ENCODE data around the gene MMP25.
"Not testable (repeated sequence)": the region's sequence is repeated elsewhere in the genome, so short reads cannot be mapped to it uniquely, and the experiment has no call there.

Gene MMP25

DNA sequence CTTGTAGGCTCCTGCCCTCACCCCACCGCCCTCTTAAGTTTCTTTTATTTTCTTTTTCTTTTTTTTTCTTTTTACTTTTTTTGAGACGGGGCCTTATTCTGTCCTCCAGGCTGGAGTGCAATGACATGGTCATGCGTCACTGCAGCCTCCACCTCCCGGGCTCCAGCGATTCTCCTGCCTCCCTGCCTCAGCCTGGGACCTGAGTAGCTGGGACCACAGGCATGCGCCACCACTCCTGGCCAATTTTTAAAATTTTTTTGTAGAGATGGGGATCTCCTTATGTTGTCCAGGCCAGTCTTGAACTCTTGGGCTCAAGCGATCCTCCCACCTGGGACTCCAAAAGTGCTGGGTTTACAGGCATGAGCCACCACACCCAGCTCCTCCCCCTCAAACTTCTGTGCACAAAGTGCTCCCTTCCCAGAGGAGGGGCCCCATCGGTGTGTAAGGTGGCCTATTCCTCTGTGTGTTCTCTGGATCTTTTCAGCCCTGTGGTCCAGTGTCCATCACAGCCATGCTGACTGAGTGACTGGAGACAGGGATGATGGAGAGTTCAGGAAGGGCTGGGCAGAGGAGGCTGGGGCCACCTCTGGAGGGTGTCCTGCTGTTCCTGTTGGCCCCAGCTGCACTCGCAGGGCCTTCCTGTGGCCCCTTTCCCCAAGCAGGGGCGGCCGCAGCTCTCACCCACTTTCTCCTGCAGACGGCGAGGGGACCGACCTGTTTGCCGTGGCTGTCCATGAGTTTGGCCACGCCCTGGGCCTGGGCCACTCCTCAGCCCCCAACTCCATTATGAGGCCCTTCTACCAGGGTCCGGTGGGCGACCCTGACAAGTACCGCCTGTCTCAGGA is 10.2 kb downstream of the MMP25 start:
- no peak for DNase-seq

- no peak for DNase-seq
Measured at GRCh38 chr16:3057181-3058138, 11.1 kb downstream of the MMP25 start.

DNA sequence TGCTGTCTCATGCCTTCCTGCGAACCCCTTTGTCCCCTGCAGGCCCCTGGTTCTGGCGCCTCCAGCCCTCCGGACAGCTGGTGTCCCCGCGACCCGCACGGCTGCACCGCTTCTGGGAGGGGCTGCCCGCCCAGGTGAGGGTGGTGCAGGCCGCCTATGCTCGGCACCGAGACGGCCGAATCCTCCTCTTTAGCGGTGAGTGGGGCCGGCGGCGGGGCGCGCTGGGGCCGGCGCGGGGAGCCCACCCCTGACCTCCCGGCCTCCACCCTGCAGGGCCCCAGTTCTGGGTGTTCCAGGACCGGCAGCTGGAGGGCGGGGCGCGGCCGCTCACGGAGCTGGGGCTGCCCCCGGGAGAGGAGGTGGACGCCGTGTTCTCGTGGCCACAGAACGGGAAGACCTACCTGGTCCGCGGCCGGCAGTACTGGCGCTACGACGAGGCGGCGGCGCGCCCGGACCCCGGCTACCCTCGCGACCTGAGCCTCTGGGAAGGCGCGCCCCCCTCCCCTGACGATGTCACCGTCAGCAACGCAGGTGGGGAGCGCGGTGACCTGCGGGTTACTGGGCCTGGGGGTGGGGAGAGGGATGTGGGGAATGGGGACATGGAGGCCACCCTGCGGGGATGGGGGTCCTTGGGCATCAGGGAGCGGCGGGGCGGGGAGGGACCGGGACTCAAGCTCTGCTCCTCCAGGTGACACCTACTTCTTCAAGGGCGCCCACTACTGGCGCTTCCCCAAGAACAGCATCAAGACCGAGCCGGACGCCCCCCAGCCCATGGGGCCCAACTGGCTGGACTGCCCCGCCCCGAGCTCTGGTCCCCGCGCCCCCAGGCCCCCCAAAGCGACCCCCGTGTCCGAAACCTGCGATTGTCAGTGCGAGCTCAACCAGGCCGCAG is 12.0 kb downstream of the MMP25 start:
- peak; percentile 54 for DNase-seq

GRCh38 chr16:3059041-3059722 is 12.8 kb downstream of the MMP25 start:
- DNase-seq = peak; percentile 90

DNA sequence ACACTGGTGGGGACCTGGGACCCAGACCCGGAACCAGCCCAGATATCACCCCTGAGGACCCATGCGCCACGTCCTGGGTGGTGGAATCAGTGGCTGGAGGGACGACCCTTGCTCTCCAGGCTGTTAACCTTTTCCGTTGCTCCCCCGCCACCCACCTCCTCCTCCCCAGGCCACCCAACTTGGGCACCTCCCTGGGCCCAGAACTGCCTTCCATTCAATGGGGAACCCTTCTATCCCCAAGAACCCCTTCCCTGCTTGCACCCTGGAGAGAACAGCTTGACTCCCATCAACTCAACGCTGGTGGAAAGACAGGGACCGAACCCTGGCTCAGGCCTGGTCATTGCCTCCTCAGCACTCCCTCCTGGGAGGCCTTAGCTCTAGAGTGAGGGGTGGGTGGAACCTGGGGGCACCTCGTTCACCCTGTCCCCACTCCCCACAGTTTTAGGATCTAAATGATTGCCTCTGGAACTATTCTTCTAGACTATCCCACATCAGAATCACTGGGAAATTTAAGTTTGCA is 13.4 kb downstream of the MMP25 start:
- no peak for DNase-seq

DNA sequence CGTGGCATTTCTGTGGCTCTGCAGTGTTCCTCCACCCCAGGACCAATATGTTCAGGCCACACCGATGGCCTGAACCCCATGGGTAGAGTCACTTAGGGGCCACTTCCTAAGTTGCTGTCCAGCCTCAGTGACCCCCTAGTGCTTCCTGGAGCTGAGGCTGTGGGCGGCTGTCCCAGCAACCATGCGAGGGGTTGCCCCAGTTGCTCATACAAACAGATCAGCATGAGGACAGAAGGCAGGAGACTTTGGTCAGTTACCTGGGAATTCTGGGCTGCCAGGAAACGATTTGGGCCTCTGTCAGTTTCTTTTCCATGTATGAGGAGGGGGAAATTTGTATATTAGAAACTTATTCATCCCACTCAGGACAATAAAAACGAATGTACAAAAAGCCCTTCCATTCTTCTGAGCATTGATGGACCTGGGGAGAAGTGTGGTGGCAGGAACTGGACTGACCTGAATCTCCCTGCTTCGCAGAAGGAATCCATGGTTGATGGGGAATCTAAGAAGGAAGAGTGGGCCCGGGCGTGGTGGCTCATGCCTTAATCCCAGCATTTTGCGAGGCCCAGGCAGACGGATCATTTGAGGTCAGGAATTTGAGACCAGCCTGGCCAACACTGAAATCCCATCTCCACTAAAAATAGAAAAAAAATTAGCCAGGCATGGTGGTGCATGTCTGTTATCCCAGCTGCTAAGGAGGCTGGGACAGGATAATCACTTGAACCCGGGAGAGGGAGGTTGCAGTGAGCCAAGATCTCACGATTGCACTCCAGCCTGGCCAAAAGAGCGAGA is 14.2 kb downstream of the MMP25 start:
- DNase-seq = no peak

GRCh38 chr16:3062553-3062952 is 16.2 kb downstream of the MMP25 start:
- DNase-seq = no peak

DNA sequence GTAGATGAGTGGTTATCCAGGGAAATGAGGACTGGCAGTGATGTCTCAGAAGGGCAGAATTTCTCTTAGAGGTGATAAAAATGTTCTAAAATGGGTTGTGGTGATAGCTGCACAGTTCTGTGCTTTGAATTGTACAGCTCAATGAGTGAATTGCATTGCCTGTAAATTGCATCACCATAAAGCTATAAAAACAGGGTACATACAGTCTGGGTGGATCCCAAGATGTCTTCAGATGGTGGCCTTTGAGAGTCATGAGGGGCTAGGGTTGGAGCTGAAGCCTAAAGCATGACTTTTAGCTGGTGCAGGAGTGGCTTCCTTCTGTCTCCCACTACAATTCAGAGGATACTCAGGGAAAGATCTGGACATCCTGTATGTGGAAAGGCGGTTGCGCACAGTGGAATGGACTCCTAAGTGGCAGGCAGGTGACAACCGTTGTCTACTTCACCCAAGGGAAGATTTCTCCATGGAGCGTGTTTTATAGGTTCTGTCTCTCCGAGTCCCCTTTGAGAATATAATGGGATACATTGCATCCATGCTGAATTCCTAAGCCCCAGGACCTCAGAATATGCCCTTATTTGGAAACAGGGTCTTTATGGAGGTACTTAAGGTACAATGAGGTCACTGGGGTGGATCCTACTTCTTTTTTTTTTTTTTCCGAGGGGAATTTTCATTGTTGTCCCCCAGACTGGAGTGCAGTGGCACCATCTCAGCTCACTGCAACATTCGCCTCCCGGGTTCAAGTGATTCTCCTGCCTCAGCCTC is 17.4 kb downstream of the MMP25 start:
- no peak for DNase-seq

- DNase-seq = peak; percentile 54
Measured at GRCh38 chr16:3065069-3065741, 18.8 kb downstream of the MMP25 start, which contains the start of gene IL32. Gene IL32, plus strand, starts transcription at chr16:3065640. Its CDS starts 172 bp downstream, at chr16:3065812.

DNA sequence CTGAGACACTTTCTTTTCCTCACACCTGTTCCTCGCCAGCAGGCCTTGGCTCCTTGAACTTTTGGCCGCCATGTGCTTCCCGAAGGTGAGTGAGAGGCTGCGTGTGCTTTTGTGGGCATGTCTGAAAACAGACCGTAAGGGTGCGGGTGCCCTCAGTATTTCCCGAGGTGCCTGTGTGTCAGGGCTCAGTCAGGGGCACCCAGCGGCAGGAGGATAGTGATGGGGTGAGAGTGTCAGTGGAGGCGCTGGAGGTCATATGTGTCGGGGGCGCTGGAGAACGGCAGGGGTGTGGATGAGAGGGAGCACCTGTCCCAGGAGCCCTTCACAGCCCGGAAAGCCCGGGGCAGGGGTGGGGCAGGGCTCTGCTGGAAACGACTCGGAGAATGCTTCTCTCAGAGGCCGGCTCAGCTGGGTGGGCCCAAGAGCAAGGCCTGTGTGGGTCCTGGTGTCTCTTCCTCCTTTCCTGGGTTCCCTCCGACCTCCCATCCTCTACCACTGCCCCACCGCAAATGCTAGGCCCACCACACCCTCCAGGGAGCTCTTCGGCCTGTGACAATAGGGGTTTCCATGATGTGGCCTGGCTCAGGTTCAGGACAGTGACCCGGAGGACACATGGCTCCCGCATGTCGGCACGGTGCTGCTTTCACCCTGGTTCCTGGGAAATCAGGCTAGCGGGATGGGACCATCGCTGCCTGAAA is 19.5 kb downstream of the MMP25 start:
- DNase-seq = no peak

GRCh38 chr16:3066440-3066748 is 20.0 kb downstream of the MMP25 start:
- DNase-seq = no peak

DNA sequence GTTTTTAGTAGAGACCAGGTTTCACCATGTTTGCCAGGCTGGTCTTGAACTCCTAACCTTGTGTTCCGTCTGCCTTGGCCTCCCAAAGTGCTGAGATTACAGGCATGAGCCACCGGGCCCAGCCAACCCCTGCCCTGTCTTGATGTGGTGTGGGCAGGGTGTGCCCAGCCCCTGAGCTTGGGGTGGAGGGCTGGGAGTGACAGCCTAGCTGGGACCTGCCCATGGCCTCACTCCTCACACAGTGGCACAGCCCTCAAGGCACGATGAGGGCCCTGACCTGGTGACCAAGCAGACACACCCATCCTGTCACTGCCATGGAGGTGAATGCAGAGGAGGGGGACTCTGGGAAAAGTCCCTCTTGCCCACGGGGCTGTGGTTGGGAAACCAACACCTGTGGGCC is 22.1 kb downstream of the MMP25 start:
- no peak for DNase-seq

GRCh38 chr16:3069146-3069545 is 22.8 kb downstream of the MMP25 start:
- DNase-seq = not testable (repeated sequence)

GRCh38 chr16:3070608-3071111 is 24.3 kb downstream of the MMP25 start:
- DNase-seq = no peak

DNA sequence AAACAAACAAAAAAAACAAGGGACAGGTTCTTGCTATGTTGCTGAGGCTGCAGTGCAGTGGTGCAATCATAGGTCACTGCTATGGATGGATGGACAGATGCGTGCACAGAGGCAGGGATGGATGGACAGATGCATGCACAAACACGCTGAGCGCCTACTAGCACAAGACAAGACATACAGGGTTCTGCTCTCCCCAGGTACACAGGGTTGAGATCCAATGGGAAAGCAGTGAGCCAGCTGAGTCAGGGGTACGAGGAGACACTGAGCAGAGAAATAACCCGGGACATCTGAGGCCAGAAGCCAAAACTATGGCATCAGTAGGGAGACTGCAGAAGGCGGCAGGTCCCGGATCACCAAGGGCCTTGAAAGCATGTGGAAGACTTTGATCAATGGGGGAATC is 25.3 kb downstream of the MMP25 start:
- no peak for DNase-seq

GRCh38 chr16:3072148-3072547 is 25.8 kb downstream of the MMP25 start:
- not testable (repeated sequence) for DNase-seq

DNA sequence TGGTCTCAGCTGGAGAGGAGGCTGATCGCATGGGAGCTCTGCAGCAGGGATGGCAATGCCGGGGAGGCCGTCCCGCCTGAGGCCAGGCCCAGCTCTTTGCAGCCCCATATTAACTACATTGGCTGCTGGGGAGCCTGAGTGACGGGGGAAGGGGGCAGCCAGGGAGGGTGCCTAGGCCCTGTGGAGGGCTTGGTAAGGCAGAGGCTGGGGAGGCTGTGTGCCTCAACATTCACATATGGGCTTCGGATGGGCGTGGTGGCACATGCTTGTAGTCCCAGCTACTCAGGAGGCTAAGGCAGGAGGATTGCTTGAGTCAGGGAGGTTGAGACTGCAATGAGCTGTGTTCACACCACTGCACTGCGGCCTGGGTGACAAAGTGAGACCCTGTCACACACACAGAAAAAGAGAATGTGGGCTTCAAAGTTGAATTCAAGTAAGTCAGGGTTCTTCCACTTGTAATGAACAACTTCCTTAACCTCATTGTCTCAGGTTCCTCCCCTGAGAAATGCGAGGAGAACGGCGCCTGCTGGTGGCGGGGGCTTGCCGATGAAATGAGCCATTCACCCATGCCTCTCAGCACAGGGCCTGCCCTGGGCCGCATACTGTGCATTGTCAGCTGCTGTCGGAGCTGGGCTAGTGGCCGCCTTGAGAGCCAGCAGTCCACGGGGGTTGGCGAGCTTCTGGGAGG is 26.4 kb downstream of the MMP25 start:
- DNase-seq = not testable (repeated sequence)

- DNase-seq = no peak
Measured at GRCh38 chr16:3073448-3073847, 27.1 kb downstream of the MMP25 start.
